Smooth muscle cell (in vitro differentiated cells): Measurements from ENCODE around the gene FOXN3. TPM values are rescaled to one million over a fixed set of nuclear protein-coding genes. Genes with fewer than 3 reads are reported as not detected.

Experiments used
- DNase-seq: peaks from one replicate; lab custom pipeline; 2025; ENCODE audit not compliant: unreplicated experiment; lab: John Stamatoyannopoulos, UW
- H2AFZ ChIP-seq: fragments of 200-600 bp; sonication (generic); 2 replicates; pipeline ENCODE4 v1.6.0; 2016; ENCODE audit warnings: antibody characterized with exemption, low read depth, mild to moderate bottlenecking
- H3F3A ChIP-seq: fragments of 200-600 bp; sonication (generic); 2 replicates; pipeline ENCODE4 v1.6.0; 2017; ENCODE audit warnings: antibody characterized with exemption, low read depth
- H3K27ac ChIP-seq: fragments of 200-600 bp; sonication (generic); 2 replicates; pipeline ENCODE4 v1.5.1; 2016; ENCODE audit warnings: low read depth, mild to moderate bottlenecking
- H3K27me3 ChIP-seq: fragments of 200-600 bp; sonication (generic); 2 replicates; pipeline ENCODE4 v1.6.1; 2016; ENCODE audit warnings: low read depth, mild to moderate bottlenecking
- H3K36me3 ChIP-seq: fragments of 200-600 bp; sonication (generic); 2 replicates; pipeline ENCODE4 v1.5.1; 2016; ENCODE audit warnings: low read depth
- H3K4me1 ChIP-seq: fragments of 200-600 bp; sonication (generic); 2 replicates; pipeline ENCODE4 v1.5.1; 2016; ENCODE audit warnings: low read depth
- H3K4me2 ChIP-seq: fragments of 200-600 bp; sonication (generic); 2 replicates; pipeline ENCODE4 v1.6.0; 2016; ENCODE audit warnings: mild to moderate bottlenecking
- H3K4me3 ChIP-seq: fragments of 200-600 bp; sonication (generic); 2 replicates; pipeline ENCODE4 v1.5.1; 2016; ENCODE audit warnings: mild to moderate bottlenecking
- H3K79me2 ChIP-seq: fragments of 200-600 bp; sonication (generic); 2 replicates; pipeline ENCODE4 v1.6.0; 2016; ENCODE audit warnings: low read depth, mild to moderate bottlenecking
- H3K9ac ChIP-seq: fragments of 200-600 bp; sonication (generic); 2 replicates; pipeline ENCODE4 v1.6.0; 2016; ENCODE audit warnings: low read depth
- H3K9me3 ChIP-seq: fragments of 200-600 bp; sonication (generic); replicated peaks from 2 replicates; pipeline ENCODE4 v1.5.1; 2016; ENCODE audit warnings: low read depth
- H4K20me1 ChIP-seq: fragments of 200-600 bp; sonication (generic); 2 replicates; pipeline ENCODE4 v1.6.0; 2016; ENCODE audit warnings: low read depth
- WGBS: methylation state at CpG from one replicate; pipeline ENCODE4 v1.1.7; 2016; ENCODE audit warnings: low lambda C conversion rate; 5-methylcytosine and 5-hydroxymethylcytosine counted together
- polyA plus RNA-seq: library from polyadenylated mRNA; unstranded; fragments of >200 nt; fragmentation: Nextera tagmentation; extraction: Ambion mirVana; gene quantifications from 2 replicates; pipeline ENCODE4 v1.2.1, GENCODE V29; 2016
- total RNA-seq: library from RNA; depleted of rRNA; stranded (reverse); fragments of >200 nt; gene quantifications from 2 replicates; pipeline ENCODE4 v1.2.3, GENCODE V29; 2014
- TF ChIP-seq, protein P1 (sequence below): fragments of 200-600 bp; sonication (generic); IDR thresholded peaks from 2 replicates; pipeline ENCODE4 v1.5.1; 2017; ENCODE audit warnings: borderline replicate concordance, mild to moderate bottlenecking, antibody characterized with exemption; ENCODE audit not compliant: insufficient read depth, poor library complexity, severe bottlenecking

Gene FOXN3
- total and polyA plus RNA-seq, 2 experiments from 2014 or later, result 24.5 to 31.5 TPM

DNA sequence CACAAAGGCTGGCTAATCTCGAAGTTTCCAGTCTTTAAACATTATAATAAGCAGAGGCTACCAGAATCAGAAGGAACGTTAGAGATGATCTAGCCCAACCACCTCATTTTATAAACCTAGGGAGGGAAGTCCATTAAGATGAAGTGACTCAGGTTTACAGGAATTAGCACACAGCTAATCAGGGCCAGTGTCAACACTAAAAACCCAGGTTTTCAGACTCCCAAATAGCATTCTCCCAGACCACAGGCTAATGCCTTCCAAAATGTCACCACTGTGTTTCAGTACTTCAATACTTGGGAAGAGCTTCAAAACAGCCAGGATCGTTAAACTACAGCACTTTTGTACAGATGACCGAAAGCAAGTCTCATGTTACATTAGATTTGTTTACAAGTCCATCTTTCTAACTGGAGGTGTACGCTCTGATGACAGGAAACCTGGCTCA lies 89.2 kb downstream of the FOXN3 start:
- peaks cover 9% of the 10 kb centered on the region for H3K79me2 ChIP-seq
- TF ChIP-seq, protein P1, sequence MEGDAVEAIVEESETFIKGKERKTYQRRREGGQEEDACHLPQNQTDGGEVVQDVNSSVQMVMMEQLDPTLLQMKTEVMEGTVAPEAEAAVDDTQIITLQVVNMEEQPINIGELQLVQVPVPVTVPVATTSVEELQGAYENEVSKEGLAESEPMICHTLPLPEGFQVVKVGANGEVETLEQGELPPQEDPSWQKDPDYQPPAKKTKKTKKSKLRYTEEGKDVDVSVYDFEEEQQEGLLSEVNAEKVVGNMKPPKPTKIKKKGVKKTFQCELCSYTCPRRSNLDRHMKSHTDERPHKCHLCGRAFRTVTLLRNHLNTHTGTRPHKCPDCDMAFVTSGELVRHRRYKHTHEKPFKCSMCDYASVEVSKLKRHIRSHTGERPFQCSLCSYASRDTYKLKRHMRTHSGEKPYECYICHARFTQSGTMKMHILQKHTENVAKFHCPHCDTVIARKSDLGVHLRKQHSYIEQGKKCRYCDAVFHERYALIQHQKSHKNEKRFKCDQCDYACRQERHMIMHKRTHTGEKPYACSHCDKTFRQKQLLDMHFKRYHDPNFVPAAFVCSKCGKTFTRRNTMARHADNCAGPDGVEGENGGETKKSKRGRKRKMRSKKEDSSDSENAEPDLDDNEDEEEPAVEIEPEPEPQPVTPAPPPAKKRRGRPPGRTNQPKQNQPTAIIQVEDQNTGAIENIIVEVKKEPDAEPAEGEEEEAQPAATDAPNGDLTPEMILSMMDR, result no peak
- H3K9me3 ChIP-seq, result no peaks in the 10 kb centered on the region
- H3K36me3 ChIP-seq, result no peaks in the 10 kb centered on the region
- H3K27ac ChIP-seq, result peak overlapping the region; percentile 49
- no peak overlapping the region for H2AFZ ChIP-seq
- 27% methylated on average over 5 of the region's 5 CpGs for WGBS
- H3K9ac ChIP-seq, result no peak overlapping the region
- H3K4me3 ChIP-seq, result no peak overlapping the region
- H4K20me1 ChIP-seq, result peaks cover 33% of the 10 kb centered on the region
- DNase-seq, result no peak
- peak overlapping the region; percentile 42 for H3K4me2 ChIP-seq
- H3F3A ChIP-seq, result no peaks in the 10 kb centered on the region
- peaks cover 6% of the 10 kb centered on the region for H3K4me1 ChIP-seq
- no peaks in the 10 kb centered on the region for H3K27me3 ChIP-seq

DNA sequence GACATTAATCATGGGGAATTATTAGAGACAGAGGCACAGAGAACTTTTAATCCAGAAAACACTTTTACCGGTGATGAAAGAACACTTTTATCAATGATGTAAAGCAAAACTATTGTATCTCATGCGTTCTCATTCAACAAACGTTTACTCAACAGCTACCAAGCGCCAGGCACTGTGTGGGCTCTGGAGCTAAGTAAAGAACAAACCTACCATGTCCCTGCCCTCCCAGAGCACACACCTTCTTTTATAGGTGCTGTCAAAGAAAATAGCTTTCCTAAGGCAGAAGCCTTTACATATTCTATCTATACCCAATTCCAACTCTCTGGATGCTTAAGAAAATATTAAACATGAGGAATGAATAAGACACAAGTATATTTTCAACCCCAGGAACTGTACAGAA lies 91.1 kb downstream of the FOXN3 start:
- Histone ChIP-seq H4K20me1 (peaks cover 34% of the 10 kb centered on the region), H3K79me2 (peaks cover 8% of the 10 kb centered on the region), H3K9ac (no peak overlapping the region), H3K36me3 (no peaks in the 10 kb centered on the region), H2AFZ (no peak overlapping the region), H3K4me2 (no peak overlapping the region), H3K27me3 (no peaks in the 10 kb centered on the region), H3K27ac (no peak overlapping the region), H3F3A (no peaks in the 10 kb centered on the region), H3K4me3 (no peak overlapping the region), H3K9me3 (no peaks in the 10 kb centered on the region), H3K4me1 (peaks cover 6% of the 10 kb centered on the region)
- TF ChIP-seq, protein P1, result no peak
- 89% methylated on average over 4 of the region's 4 CpGs for WGBS
- DNase-seq, result no peak

DNA sequence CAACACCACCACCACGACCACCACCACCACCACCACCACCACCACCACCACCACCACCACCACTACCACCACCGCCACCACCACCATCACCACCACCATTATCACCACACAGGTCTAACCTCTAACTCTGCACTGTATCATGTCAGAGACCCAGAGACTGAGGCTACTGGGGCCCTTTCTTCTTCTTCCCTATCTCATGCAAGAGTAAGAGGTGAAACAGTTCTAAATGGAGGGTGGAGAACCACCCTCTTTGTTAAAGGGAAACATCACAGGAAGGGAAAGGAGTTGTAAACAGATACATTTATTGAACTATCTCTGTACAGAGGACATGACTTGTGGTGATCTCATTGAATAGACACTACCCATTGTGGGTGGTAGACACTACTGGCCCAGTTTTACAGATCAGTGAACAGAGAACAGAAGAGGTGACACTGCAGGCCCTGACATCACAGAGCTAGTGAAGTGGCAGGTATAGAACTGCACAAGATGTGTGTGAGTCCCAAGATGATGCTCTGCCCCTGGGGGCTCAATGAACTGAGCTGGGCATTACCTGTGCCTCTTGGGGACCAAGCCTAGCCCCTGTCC lies 91.6 kb downstream of the FOXN3 start:
- Histone ChIP-seq H4K20me1 (peaks cover 33% of the 10 kb centered on the region), H3K9me3 (no peaks in the 10 kb centered on the region), H3K4me2 (no peak overlapping the region), H3F3A (no peaks in the 10 kb centered on the region), H3K27ac (no peak overlapping the region), H3K4me1 (peaks cover 3% of the 10 kb centered on the region), H3K27me3 (no peaks in the 10 kb centered on the region), H3K79me2 (peaks cover 8% of the 10 kb centered on the region), H3K36me3 (no peaks in the 10 kb centered on the region), H3K9ac (no peak overlapping the region), H3K4me3 (no peak overlapping the region), H2AFZ (no peak overlapping the region)
- TF ChIP-seq, protein P1, result no peak
- DNase-seq, result no peak
- WGBS, result 85% methylated on average over 1 of the region's 2 CpGs
